Activated CD4-positive, alpha-beta T cell treated with anti-CD3 and anti-CD28 coated beads, Interleukin-10, Interleukin-2, amounts not matched to agents 100 ng/mL and 50 ng/mL, durations not matched to agents 16 hours and 8 hours (primary cell): ENCODE results near the gene CHD9NB.
"Not testable (repeated sequence)": the region's sequence is repeated elsewhere in the genome, so short reads cannot be mapped to it uniquely, and the experiment has no call there.

ENCODE experiments used
- DNase-seq: peaks from one replicate; pipeline ENCODE4 v3.0.0-alpha.2; 2020

The CHD9NB gene

GRCh38 chr16:53055541-53056391, 3.1 kb upstream of the CHD9NB start:
- DNase-seq, result peak; percentile 30

DNA sequence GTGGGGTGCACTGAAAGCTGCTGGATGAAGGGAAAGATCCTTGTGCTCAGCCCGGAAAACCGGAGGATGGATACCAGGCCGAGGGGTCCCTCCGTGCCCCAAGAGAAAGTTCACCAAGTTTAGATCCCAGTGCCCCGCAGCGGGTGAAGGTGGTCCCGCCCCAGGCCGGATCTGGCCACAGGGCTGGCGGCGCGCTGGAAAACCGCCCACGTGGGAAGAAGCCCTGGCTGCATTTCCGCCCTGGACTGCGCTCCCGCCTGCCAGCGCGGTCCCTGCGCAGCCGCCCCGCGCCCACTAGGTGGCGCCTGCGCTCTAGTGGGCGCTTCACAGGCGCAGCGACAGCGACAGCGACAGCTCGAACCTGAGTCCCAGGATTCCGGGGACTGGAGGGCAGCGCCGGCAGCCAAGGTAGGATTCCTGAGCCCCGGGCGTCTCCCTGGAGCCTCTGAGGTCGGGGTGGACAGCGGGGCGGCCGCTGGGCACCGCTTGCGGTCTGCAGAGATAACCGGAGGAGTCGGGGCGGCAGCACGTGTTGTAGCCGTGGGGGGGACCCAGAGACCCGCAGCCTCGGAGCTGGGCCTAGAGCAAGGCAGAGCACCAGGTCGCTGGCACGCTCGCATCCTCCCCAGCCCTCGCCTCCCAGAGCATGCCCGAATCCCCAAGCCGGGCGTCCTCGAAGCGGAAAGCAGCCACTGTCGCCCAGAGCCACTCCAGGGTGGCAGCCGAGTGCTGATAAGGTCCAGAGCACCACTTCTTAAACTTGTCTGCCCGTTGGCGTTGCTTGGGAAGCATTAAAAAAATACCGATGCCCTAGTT, 2.2 kb upstream of the CHD9NB start, which contains the start of gene CHD9:
Gene CHD9, plus strand, starts transcription at position 322 of the 816 bp plus-strand sequence. CDS start 101,099 bp downstream, outside the sequence.
- peak; percentile 86 for DNase-seq

DNA sequence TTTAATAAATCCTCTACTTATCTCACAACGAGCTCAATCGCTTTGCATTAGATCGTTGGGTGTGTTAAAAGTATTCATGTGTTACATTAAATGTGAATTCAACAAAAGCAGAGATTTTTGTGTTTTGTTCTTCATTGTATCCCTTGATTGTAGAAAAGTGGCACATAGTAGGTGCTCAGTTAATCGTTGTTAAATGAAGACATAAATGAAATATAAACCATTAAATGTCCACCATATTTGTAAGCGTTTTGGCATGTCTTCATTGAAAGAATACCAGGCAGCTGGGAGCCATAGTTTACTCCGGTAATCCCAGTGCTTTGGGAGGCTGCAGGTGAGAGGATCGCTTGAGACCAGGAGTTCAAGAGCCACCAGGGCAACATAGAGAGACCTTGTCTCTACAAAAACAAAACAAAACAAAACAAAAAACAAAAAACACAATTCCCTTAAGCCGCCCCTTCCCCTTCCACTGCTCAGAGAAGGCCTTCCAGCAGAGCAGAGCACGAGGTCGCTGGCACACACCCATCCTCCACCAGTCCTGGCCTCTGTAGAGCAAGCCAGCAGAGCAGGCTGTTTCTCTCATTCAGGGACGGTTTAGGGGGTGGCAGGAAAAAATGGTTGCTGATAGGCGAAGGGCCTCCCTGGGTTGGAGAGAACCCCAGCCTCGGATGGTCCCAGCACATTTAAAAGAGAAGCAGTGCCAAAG, 1.4 kb upstream of the CHD9NB start:
- peak; percentile 37 for DNase-seq

DNA sequence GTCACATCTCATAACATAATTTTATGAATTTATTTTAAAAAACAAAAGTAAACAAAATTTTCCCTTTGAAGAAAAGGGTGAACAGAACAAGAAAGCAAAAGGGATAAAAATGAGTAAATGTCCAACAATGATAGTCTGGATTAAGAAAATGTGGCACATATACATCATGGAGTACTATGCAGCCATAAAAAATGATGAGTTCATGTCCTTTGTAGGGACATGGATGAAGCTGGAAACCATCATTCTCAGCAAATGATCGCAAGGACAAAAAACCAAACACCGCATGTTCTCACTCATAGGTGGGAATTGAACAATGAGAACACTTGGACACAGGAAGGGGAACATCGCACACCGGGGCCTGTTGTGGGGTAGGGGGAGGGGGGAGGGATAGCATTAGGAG, 1.4 kb downstream of the CHD9NB start:
- DNase-seq, result not testable (repeated sequence)

- no peak for DNase-seq
Observed at GRCh38 chr16:53048139-53048915, 4.4 kb downstream of the CHD9NB start.

DNA sequence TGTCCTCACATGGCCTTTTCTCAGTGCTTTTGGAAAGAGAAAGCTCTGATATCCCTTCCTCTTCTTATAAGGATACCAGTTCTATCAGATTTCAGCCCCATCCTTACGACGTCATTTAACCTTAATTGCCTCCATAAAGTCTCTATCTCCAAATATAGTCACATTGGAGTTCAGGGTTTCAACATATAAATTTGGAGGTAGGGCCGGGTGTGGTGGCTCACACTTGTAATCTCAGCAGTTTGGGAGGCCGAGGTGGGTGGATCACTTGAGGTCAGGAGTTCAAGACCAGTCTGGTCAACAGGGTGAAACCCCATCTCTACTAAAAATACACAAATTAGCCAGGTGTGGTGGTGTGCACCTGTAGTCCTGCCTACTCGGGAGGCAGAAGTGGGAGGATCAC, 5.2 kb downstream of the CHD9NB start:
- DNase-seq, result not testable (repeated sequence)

GRCh38 chr16:53045341-53046220, 7.1 kb downstream of the CHD9NB start:
- DNase-seq, result no peak

- DNase-seq, result no peak
Observed at GRCh38 chr16:53043986-53044601, 8.6 kb downstream of the CHD9NB start.

- no peak for DNase-seq
Observed at GRCh38 chr16:53043428-53043831, 9.3 kb downstream of the CHD9NB start.

- DNase-seq, result no peak
Observed at GRCh38 chr16:53042235-53042701, 10.4 kb downstream of the CHD9NB start.

DNA sequence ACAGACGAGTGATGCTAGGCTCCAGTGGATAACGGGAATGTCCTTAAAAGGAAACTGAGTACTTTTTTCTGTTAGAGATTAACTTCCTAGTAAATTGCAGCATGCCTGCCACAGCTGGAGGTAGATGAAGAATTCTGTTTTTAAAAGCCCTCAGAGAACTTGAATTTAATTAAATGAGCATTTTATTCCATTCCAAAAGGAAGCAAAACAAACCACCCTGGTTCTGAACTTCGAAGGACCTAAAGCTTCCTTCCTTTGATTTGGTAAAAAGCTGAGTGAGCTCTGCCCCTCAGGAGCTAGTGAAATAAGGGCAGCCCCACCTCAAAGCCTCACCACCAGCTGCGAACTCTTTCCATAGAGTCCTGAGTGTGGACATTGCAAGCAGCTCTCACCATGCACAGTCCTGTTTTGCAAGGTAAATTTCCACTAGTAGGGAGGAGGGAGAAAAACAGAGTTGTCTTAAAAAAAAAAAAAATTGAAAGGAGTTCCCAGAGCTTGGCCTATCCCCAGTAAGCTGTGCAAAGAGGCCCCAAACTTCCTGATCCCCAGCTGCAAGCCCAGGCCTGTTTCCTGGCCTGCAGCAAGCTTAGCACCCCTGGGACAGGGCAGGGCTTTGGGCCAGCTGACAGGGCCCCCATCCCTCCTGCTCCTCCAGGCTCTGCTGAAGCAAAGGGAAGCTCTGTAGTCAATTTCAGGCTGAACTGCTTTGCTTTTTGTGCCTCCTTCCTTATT, 11.2 kb downstream of the CHD9NB start:
- no peak for DNase-seq

DNA sequence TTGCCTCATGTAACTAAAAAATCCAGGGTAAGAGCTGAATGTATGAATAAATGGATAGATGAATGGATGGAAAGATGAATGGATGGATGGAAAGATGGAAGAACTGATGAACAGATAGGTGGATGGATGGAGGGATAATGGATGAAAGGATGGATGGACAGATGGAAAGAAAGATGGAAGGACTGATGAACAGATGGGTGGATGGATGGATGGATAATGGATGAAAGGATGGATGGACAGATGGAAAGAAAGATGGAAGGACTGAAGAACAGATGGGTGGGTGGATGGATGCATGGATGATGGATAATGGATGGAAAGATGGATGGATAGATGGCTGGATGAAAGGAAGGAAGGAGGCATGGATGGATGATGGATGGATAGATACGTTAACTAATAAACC, 11.9 kb downstream of the CHD9NB start:
- DNase-seq, result no peak

- not testable (repeated sequence) for DNase-seq
Observed at GRCh38 chr16:53036711-53037110, 16.0 kb downstream of the CHD9NB start.

- DNase-seq, result no peak
Observed at GRCh38 chr16:53036066-53036465, 16.6 kb downstream of the CHD9NB start.

DNA sequence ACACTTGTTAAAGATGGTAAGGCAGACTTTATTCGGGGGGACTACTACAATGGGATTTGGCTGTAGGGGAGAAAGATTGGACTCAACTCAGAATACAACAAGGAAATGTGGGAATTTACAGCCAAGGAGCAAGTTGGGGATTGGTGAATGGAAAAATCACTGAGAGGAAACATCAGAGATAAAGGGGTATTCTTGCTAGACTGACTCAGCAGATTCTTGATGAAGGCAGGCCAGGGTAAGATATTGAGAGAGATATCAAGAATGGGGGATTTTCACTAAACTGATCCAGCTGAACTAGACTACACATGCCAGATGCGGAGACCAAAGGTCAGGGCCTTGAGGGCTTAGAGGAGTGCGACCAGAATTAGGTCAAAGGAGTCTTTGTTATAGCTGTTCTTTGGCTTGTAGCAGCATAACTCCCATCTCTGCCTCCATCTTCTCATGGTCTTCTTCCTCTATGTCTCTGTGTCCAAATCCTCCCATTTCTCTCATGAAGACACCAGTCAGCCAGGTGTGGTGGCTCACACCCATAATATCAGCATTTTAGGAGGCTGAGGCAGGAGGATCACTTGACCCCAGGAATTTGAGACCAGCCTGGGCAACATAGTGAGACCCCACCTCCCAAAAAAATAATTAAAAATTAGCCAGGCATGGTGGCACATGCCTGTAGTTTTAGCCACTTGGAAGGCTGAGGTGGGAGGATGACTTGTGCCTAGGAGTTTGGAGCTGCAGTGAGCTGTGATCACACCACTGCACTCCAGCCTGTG, 17.3 kb downstream of the CHD9NB start:
- no peak for DNase-seq

DNA sequence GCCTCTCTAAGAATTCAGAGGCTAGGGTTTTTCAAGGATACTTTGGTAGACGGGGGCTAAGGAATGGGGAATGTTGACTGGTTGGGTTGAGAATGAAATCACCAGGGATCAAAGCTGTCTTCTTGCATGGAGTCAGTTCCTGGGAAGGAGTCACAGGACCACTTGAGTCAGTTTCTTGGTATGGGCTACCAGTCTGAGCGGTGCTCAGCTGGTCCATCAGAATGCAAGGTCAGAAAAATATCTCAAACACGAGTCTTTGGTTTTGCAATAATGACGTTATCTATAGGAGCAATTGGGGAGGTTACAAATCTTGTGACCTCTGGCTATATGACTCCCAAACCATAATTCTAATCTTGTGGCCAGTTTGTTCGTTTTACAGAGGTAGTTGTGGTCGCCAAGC, 18.4 kb downstream of the CHD9NB start:
- DNase-seq, result no peak

- DNase-seq, result no peak
Observed at GRCh38 chr16:53031323-53031942, 21.3 kb downstream of the CHD9NB start.

- DNase-seq, result no peak
Observed at GRCh38 chr16:53029971-53030370, 22.7 kb downstream of the CHD9NB start.

- no peak for DNase-seq
Observed at GRCh38 chr16:53024045-53024444, 28.7 kb downstream of the CHD9NB start.
